ENCODE results near the gene CAMTA1.

CAMTA1 gene

GRCh38 chr1:7343882-7344281 is 558.6 kb downstream of the CAMTA1 start:
- no peak for DNase-seq (ENCODE audit: low read depth)

- no peak for DNase-seq (ENCODE audit: low read depth)
Observed at GRCh38 chr1:7344299-7344698, 559.0 kb downstream of the CAMTA1 start.

- DNase-seq (ENCODE audit: low read depth) = no peak
Observed at GRCh38 chr1:7345516-7345915, 560.3 kb downstream of the CAMTA1 start.

GRCh38 chr1:7346070-7346596 is 560.9 kb downstream of the CAMTA1 start:
- no peak for DNase-seq (ENCODE audit: low read depth)

- no peak for DNase-seq (ENCODE audit: low read depth)
Observed at GRCh38 chr1:7346600-7347570, 561.6 kb downstream of the CAMTA1 start.

GRCh38 chr1:7348073-7348472 is 562.8 kb downstream of the CAMTA1 start:
- DNase-seq (ENCODE audit: low read depth) = no peak

- no peak for DNase-seq (ENCODE audit: low read depth)
Observed at GRCh38 chr1:7348580-7348979, 563.3 kb downstream of the CAMTA1 start.

- no peak for DNase-seq (ENCODE audit: low read depth)
Observed at GRCh38 chr1:7350804-7351203, 565.5 kb downstream of the CAMTA1 start.

GRCh38 chr1:7351649-7352048 is 566.4 kb downstream of the CAMTA1 start:
- DNase-seq (ENCODE audit: low read depth) = no peak

GRCh38 chr1:7352364-7352763 is 567.1 kb downstream of the CAMTA1 start:
- no peak for DNase-seq (ENCODE audit: low read depth)

GRCh38 chr1:7352974-7353373 is 567.7 kb downstream of the CAMTA1 start:
- no peak for DNase-seq (ENCODE audit: low read depth)

- DNase-seq (ENCODE audit: low read depth) = no peak
Observed at GRCh38 chr1:7355646-7356045, 570.4 kb downstream of the CAMTA1 start.

GRCh38 chr1:7356079-7356478 is 570.8 kb downstream of the CAMTA1 start:
- no peak for DNase-seq (ENCODE audit: low read depth)

- DNase-seq (ENCODE audit: low read depth) = no peak
Observed at GRCh38 chr1:7358425-7358824, 573.2 kb downstream of the CAMTA1 start.

- no peak for DNase-seq (ENCODE audit: low read depth)
Observed at GRCh38 chr1:7360526-7360925, 575.3 kb downstream of the CAMTA1 start.

GRCh38 chr1:7362947-7363346 is 577.7 kb downstream of the CAMTA1 start:
- DNase-seq (ENCODE audit: low read depth) = no peak

- no peak for DNase-seq (ENCODE audit: low read depth)
Observed at GRCh38 chr1:7363450-7363849, 578.2 kb downstream of the CAMTA1 start.

GRCh38 chr1:7365706-7366105 is 580.5 kb downstream of the CAMTA1 start:
- DNase-seq (ENCODE audit: low read depth) = no peak

GRCh38 chr1:7366286-7366954 is 581.2 kb downstream of the CAMTA1 start:
- DNase-seq (ENCODE audit: low read depth) = no peak

GRCh38 chr1:7366955-7367665 is 581.9 kb downstream of the CAMTA1 start:
- no peak for DNase-seq (ENCODE audit: low read depth)

GRCh38 chr1:7369866-7370265 is 584.6 kb downstream of the CAMTA1 start:
- DNase-seq (ENCODE audit: low read depth) = no peak

- DNase-seq (ENCODE audit: low read depth) = no peak
Observed at GRCh38 chr1:7371926-7372325, 586.7 kb downstream of the CAMTA1 start.
